NCI-H1930 (cell line): ENCODE measurements around the gene HNF1B.
"Not testable (repeated sequence)": the region's sequence is repeated elsewhere in the genome, so short reads cannot be mapped to it uniquely, and the experiment has no call there.

Experiments
- DNase-seq, 2 experiments: peaks; one replicate each; lab custom pipeline; 2025; lab: John Stamatoyannopoulos, UW

The HNF1B gene

DNA sequence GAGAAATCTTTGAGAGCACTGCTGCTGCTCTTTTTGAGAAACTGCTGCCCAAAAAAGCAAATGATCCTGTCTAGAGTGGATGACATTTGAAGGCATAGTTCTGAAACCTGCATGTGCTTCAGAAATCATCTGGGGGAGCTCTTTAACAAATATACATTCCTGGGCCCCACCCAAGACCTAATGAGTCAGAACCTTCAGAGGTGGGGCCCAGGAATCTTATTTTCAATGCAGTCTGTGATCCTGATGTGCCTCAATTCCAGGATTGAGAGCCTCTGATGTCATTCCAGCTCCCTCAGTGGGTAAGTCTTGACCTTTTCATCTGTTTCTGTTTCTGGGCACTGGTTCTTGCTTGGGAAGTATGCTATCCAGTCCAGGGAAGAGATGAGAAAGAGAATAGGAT, 42.3 kb downstream of the HNF1B start:
- DNase-seq, result no peak

GRCh38 chr17:37701496-37701898, 43.4 kb downstream of the HNF1B start:
- DNase-seq, result no peak

DNA sequence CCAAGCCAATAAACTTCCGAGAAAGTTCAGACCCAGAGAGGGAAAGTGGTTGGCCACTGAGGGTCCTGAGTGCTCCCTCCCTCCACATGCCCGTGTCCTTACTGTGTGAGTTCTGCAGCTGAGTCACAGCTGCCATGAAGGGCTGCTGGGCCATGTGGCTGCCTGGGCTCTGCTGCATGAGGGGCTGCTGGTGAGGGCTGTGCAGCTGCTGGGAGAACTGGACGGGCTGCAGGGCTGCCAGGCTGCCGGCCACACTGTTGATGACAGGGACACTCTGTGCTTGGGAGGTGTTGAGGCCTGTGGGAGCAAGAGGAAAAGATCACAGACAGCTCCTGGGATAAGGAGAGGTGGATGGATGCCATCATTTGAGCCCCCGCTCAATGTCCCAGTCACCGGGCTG, 44.0 kb downstream of the HNF1B start:
- DNase-seq, result no peak

DNA sequence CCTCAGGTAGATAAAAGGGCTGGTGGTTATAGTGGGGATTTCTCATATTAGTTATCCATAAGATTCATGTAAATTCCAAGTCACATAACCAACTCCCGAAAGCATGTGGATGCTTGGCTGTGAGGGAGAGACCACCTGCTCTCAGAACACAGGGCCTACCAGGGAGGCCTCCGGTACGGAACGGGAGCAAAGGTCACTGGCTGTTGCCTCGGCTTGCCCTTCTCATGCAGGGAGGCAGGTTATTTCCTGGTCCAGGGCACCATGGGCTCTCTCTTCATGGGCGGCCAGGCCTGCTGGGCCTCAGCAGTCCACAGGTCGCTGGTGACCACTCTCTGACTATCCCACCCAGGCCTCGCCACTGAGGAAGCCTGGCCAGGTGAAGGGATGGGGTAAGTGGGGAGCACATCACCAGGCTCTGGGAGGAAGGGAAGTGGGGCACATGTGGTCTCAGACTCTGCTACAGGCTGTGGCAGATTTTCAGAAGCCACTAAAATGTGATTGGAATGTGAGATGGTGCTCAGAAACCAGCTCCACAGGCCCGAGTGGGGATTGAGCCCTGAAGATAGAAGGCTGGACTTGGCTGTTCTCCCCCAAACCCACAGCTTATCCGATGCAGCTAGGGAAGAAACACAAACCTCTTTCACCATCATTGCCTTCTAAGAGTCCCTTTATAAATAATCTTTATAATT, 45.4 kb downstream of the HNF1B start:
- DNase-seq, result no peak

DNA sequence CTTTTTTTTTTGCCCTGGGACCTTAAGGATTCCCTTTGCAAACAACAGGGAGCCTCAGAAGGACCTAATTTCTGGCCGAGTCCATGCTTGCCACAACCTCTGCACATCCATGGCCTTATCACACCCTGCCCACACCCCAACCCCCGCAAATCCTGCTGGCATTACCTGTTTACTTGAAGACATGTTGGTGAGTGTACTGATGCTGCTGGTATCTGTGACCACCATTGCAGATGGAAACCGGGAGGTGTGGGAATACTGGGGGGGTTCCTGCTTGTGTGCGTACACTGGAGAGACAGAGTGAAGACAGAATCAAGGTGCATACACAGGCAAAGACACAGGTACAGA, 46.0 kb downstream of the HNF1B start:
- no peak for DNase-seq

DNA sequence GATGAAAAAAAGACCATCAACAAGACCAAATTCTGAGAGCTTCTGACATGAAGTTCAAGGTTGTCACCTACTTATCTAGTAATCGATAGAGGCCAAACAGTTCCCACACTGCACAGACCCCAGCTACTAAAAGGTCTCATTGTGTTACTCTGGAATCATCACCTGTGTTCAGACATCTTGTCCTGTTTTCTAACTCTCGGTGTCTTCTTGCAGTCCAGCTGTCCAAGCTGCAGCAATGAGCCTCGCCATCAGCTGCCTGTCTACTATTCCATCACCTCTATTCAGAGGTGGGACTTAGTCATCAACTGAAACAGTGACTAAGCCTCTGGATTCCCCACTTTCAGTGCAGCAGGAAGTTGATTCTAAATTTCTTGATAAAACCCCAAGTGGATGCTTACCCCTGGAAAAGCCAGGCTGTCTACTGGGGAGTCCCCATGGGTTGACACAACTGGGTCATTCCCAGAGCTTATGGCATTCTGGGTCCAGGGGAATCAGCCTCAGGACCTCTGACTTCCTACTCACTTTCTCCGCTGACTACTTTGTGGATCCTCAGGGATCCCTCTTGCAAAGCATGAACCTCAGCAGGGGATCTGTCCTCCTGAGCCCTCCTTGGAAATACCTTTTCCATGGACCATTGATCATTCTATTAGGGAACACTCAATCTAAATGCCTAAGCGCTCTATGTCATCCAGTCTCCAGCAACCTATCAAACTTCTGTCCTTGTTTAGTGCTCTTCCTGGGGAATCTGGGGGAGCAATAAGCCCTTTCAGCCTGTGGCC, 46.5 kb downstream of the HNF1B start:
- DNase-seq, result no peak

- no peak for DNase-seq
Observed at GRCh38 chr17:37697381-37697780, 47.5 kb downstream of the HNF1B start.

GRCh38 chr17:37696366-37696765, 48.5 kb downstream of the HNF1B start:
- no peak for DNase-seq

GRCh38 chr17:37695726-37696125, 49.1 kb downstream of the HNF1B start:
- no peak for DNase-seq

DNA sequence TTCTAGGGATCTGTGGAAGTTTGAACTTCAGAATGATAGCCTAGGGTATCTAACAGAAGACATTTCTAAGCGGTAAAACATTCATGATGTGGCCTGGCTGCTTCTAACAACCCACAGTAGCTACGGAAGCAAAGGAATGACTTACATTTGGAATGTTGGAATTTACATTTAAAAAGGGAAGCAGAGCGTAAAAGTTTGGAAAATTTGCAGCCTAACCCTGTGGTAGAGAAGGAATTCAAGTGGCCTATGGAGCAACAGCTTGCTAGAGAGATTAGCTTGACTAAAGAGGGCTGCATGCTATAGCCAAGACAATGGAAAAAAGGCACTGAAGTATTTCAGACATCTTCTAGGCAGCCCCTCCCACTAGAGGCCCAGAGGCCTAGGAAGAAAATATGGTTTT, 50.1 kb downstream of the HNF1B start:
- no peak for DNase-seq

DNA sequence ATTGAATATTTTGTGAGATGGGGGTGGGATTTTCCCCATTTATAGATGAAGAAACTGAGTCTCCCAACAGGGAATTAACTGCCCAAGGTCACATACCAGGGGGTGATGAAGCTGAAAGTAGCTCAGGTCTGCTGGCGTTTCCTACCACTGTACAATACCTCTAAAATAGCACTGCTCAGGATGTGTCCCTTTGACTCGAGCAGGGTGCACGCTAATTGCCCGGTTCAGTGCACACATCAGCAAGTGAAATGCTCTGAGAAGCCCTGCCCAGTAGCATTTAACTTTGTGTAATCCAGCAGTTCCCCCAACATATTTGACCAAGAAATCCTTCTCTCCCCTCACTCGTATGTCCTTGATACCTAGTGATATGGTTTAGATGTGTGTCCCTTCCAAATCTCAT, 51.5 kb downstream of the HNF1B start:
- DNase-seq, result no peak

DNA sequence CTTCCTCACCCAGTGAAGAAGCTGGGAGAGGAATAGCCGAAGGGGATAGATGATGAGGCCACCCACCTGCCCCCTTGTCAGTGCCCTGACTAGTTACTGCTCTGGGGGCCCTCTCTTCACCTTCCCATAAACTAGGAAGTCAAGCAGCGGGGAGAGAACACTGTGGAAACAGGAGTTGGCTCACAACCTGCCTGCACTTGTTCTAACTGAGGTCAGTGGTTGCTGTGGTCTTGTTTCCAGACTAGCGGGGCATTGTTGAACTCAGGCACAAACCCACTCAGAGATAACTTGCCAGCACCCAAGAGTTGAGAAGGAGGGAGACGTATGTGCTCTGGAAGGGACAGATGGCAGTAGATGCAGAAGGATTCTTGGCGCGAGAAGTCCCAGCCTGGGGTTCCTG, 53.1 kb downstream of the HNF1B start:
- DNase-seq, result no peak

GRCh38 chr17:37689317-37689716, 55.5 kb downstream of the HNF1B start:
- DNase-seq, result no peak

DNA sequence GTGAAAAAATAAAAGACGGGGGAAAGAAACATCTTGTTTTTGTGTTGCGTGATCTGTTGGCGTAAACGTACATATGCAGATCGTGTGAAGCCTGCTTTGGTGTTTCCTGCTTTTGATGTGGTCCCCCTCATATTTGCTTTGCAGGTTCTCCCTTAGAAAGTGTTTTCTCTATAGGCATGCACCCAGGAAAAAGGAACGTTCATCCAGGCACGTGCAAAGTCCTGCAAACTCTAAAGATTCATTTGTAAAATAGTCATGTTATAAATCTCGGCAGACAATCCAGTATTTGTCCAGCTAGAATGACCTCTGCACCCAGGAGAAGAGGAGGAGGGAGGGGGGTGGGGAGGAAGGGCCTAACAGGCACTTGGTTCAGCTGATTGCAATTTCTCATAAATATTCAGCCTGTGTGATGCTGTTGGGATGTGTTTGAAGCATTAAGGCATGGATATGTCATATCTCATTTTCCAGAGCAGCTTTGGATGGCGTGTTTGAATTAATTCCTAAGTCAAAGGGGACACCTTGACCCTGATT, 61.3 kb downstream of the HNF1B start:
- DNase-seq, result no peak

GRCh38 chr17:37682007-37682406, 62.9 kb downstream of the HNF1B start:
- DNase-seq, result no peak

GRCh38 chr17:37679995-37680394, 64.9 kb downstream of the HNF1B start:
- not testable (repeated sequence) for DNase-seq

DNA sequence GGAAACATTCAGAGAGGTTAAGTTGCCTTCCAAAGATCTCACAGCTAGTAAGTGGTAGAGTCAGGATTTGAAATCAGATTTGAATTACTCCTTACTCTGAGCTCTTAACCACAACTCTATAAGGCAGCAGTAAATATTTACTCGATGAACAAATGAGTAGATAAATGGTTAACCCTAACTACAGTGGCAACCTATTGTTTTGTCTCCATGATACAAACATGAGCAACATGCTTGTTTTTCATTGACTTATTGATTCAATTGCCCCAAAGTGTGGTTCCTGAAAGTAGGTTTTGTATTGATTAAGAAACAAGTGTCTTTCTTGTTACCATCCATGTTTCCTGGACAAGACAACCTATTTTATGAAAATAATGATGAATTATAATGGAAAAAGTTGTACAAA, 66.8 kb downstream of the HNF1B start:
- no peak for DNase-seq

GRCh38 chr17:37677021-37677420, 67.8 kb downstream of the HNF1B start:
- no peak for DNase-seq

DNA sequence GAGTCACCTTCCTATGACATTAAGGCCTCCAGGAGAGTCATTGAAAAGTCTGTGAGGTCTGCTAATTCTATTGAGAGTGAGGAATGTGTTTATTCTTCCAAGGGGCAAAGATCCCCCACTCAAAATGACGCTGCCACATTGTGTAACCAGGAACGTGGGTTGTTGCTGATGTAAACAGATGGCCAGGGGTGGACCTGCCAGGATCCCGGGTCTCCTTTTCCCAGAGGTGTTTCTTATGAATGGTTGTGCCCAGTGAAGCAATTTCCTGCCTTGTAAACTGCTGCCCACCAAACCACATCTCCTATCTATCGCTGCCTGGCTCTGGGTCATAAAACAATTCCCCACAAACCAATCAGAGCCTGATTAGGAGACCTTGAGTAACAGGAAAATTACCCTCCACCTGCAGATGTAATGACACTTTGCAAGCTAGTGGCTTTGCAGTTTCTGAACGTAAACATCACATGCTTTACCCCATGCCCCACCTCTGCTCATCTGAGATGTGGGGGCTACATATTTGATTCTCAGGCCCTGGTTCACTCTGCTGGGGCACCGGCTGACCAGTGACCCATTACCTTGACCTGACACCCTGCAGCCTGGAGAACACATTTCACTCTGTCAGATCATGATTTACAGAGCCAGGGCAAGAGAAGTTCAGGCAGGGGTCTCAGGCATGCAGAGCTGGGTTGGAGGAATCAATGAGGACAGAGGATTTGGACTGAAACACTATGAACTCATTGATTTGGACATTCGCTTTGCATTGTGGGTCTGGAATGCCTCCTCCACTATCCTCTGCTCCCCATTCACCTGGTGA, 68.5 kb downstream of the HNF1B start:
- DNase-seq, result no peak

GRCh38 chr17:37674511-37674910, 70.3 kb downstream of the HNF1B start:
- DNase-seq, result no peak

GRCh38 chr17:37673386-37673785, 71.5 kb downstream of the HNF1B start:
- DNase-seq, result no peak

DNA sequence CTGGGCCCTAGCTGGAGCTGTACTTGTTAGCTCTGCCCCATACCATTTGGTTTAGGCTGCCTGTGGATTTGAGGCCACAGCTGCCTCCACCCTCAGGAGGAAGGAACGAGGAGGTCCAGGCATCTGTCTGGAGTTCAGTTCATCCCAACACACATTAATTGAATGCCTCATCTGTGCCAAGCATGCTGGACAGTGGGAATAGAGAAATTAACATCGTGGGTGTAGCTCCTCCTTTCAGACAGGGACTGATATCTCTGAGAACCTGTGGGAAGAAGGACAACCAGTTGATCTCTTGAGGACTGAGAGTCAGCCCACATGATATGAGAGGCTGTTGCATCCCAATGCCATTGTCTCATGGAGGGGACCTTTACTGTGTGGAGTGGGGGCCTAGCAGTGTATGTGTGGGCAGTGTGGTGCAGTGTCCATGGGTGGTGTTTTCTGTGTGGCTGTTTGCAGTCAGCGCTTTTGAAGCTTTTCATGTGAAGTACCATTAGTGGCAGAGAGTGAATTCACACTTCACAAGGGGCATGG, 72.2 kb downstream of the HNF1B start:
- DNase-seq, result no peak
